Motor neuron (in vitro differentiated cells): ENCODE data around the gene RYK. TPM values are rescaled to one million over a fixed set of nuclear protein-coding genes. Genes with fewer than 3 reads are reported as not detected.
"Not testable (repeated sequence)": the region's sequence is repeated elsewhere in the genome, so short reads cannot be mapped to it uniquely, and the experiment has no call there.

Experiments
- ATAC-seq, 8 experiments: fragments of 200-7000 bp; cut with Tn5 transposase; replicated peaks in 6 of 8; 2 replicates each; pipeline ENCODE4 v1.8.0; 2021; ENCODE audit warnings: mild to moderate bottlenecking in 8 of 8, moderate library complexity in 8 of 8
- H3K27ac ChIP-seq, 2 donors: fragments of 250-450 bp; sonication (Bioruptor Pico); 2 replicates each; pipeline ENCODE4 v1.9.0; 2021; ENCODE audit warnings: antibody characterized with exemption in 2 of 2, mild to moderate bottlenecking in 2 of 2, moderate library complexity in 1 of 2
- H3K4me1 ChIP-seq, 2 donors: fragments of 250-450 bp; sonication (Bioruptor Pico); replicated peaks in 1 of 2; 2 replicates each; pipeline ENCODE4 v1.6.1; 2021; ENCODE audit warnings: antibody characterized with exemption in 2 of 2, mild to moderate bottlenecking in 2 of 2, moderate library complexity in 1 of 2
- H3K4me3 ChIP-seq, 5 donors: fragments of 250-450 bp; sonication (Bioruptor Pico); 2 replicates each; pipeline ENCODE4 v1.9.0; 2021; ENCODE audit warnings: antibody characterized with exemption in 5 of 5, mild to moderate bottlenecking in 5 of 5, moderate library complexity in 4 of 5
- WGBS, 10 experiments: fragments of 450-650 bp; shearing (Covaris generic); methylation state at CpG; one replicate each; pipeline ENCODE4 v1.0.0; 2022; 5-methylcytosine and 5-hydroxymethylcytosine counted together
- in situ Hi-C, 9 experiments: fragments of 400-800 bp; cut with MboI; loops; one replicate each; pipeline ENCODE4 v1.15.0; 2021; ENCODE audit warnings: low sequenced_read_pairs in 9 of 9, low pct_unique_long_range_greater_than_20kb in 2 of 9; ENCODE audit not compliant: unreplicated experiment in 9 of 9
- total RNA-seq, 8 experiments: library from RNA; unstranded; fragments of 300-600 nt; gene quantifications; 2 replicates each; pipeline versions ENCODE4 v1.2.3 to v1.2.4, GENCODE V29; 2022

RYK gene
- total RNA-seq, 8 experiments from 2014 or later: 30.8 to 91.7 (median 50.1) TPM

DNA sequence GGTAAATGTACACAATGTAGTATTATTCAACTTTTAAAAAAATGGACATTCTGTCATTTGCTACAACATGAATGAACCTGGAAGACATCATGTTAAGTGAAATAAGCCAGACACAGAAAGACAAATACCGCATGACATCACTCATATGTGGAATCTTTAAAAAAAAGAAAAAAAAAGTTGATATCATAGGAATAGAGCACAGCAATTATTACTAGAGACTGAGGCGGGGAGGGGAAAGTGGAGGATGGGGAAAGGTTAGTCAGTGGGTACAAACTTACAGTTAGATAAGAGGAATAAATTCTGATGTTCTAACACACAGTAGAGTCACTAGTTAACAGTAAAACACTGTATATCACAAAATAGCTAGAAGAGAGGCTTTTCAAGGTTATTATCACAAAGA lies 22.2 kb downstream of the RYK start:
- 89 to 100% (median 100%) methylated on average over 1 to 2 of the region's 2 CpGs for WGBS, 10 experiments
- ATAC-seq: no peak
- Histone ChIP-seq H3K4me3 (no peak overlapping the region), H3K27ac (no peak overlapping the region), H3K4me1 (peaks cover 2 to 7% of the 10 kb centered on the region in 2 donors)
- in situ Hi-C loops: no loop called here

DNA sequence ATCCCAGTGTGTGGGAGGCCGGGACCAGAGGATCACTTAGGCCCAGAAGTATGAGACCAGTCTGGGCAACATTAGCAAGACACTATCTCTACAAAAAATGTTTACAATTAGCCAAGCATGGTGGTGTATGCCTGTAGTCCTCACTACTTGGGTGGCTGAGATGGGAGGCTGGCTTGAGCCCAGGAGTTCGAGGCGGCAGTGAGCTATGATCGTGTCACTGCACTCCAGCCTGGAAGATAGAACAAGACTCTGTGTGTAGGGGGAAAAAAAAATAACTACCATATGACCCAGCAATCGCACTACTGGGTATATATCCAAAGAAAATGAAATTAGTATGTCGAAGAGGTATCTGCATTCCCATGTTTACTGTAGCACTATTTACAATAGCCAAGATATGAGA lies 22.6 kb downstream of the RYK start:
- no peak overlapping the region for H3K27ac ChIP-seq
- ATAC-seq: no peak
- 21 to 98% (median 89%) methylated on average over 2 to 6 of the region's 6 CpGs; no CpG with 5 or more reads in 3 of the 10 experiments for WGBS, 10 experiments
- H3K4me1 ChIP-seq: peaks cover 2 to 8% of the 10 kb centered on the region in 2 donors
- no peak overlapping the region for H3K4me3 ChIP-seq
- in situ Hi-C loops: no loop called here

DNA sequence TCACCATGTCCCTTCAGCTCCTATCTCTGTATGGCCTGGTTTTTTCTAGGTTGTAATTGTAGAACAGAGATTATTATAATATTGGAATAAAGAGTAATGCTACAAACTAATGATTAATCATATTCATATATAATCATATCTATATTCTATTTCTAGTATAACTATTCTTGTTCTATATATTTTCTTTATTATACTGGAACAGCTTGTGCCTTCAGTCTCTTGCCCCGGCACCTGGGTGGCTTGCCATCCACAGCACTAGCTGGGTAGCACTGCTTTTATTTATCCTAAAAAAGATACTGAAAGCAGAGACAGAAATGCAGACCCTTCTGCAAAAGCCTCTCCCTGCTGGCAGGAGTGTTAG lies 25.9 kb downstream of the RYK start:
- H3K4me1 ChIP-seq, H3K27ac ChIP-seq, H3K4me3 ChIP-seq, ATAC-seq: not testable (repeated sequence)
- 67 to 100% (median 100%) methylated on average over 1 of the region's 1 CpG; no CpG with 5 or more reads in 4 of the 10 experiments for WGBS, 10 experiments
- in situ Hi-C loops: loop anchor here in 2 of 9 experiments (25.0 kb wide), 1 partner anchor 287 kb away; no protein-coding TSS in a partner anchor

DNA sequence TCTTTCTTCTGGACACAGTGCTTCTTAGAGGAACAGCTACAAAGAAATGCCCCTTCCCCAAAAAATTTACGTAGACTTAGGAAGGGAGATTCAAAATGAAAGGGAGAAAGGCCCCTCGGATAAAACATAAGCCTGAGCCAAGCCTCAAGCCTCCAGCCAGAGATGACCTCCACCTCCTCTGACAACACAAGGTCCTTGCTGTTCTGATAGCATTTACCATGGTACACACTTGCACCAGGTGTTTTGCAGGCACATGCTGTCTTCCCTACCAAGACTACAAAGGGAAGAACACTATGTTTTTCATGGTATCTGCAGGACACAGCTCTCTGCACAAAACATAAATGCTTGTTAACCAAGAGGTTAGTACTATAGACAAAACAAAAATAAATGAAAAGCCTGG lies 27.8 kb downstream of the RYK start:
- Histone ChIP-seq H3K4me1 (peaks cover 2 to 8% of the 10 kb centered on the region in 2 donors), H3K27ac (no peak overlapping the region), H3K4me3 (no peak overlapping the region)
- 50 to 100% (median 83%) methylated on average over 1 to 2 of the region's 2 CpGs; no CpG with 5 or more reads in 2 of the 10 experiments for WGBS, 10 experiments
- in situ Hi-C loops: loop anchor here in 2 of 9 experiments (25.0 kb wide), 1 partner anchor 286 kb away; no protein-coding TSS in a partner anchor
- ATAC-seq: no peak

DNA sequence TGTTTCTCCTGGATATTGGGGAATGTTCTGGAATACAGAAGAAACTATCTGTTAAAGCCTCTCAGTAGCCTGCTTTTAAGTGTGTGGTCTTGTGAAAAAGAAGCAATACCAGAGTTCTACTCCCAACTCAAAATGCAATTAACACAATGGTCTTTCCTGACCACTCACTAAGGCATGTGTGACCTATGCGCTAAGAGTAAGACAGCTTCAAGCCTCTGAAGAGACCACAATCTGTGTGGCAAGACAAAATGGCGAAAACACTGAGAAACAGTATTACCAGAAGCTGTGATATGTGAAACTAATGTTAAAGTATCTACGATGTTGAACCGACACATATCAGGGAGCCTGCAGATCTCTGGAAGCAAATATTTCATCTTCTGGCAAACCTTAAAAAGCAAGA lies 33.8 kb downstream of the RYK start:
- 83 to 100% (median 100%) methylated on average over 1 to 4 of the region's 4 CpGs; no CpG with 5 or more reads in 2 of the 10 experiments for WGBS, 10 experiments
- no peak for ATAC-seq
- Histone ChIP-seq H3K27ac (no peak overlapping the region), H3K4me3 (no peak overlapping the region), H3K4me1 (no peaks in the 10 kb centered on the region)
- in situ Hi-C loops: loop anchor here in 3 of 9 experiments (10.0 to 25.0 kb wide), 2 partner anchors 78 to 280 kb away; no protein-coding TSS in a partner anchor

DNA sequence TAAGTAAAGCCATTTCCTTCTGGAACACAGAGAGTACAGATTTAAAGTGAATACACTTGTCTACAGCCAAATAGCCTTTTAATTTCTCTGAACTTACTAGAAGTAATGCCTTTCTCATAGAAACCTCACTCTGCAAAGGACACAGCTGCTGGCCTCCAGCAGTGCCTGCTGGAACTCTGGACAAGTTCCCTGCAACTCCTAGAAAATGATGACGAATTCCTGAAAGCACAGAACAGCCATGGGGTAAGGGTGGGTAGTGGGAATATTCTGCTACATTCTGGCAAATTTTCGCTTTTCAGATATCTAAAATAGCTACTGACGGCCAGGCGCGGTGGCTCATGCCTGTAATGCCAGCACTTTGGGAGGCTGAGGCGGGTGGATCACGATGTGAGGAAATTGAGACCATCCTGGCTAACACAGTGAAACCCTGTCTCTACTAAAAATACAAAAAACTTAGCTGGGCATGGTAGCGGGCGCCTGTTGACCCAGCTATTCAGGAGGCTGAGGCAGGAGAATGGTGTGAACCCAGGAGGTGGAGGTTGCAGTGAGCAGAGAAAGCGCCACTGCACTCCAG lies 34.4 kb downstream of the RYK start:
- Histone ChIP-seq H3K4me3 (no peak overlapping the region), H3K4me1 (no peaks in the 10 kb centered on the region), H3K27ac (no peak overlapping the region)
- WGBS, 10 experiments: 85 to 100% (median 94%) methylated on average over 1 to 9 of the region's 10 CpGs; no CpG with 5 or more reads in 5 of the 10 experiments
- in situ Hi-C loops: loop anchor here in 3 of 9 experiments (10.0 to 25.0 kb wide), 2 partner anchors 79 to 279 kb away; no protein-coding TSS in a partner anchor
- ATAC-seq: no peak

DNA sequence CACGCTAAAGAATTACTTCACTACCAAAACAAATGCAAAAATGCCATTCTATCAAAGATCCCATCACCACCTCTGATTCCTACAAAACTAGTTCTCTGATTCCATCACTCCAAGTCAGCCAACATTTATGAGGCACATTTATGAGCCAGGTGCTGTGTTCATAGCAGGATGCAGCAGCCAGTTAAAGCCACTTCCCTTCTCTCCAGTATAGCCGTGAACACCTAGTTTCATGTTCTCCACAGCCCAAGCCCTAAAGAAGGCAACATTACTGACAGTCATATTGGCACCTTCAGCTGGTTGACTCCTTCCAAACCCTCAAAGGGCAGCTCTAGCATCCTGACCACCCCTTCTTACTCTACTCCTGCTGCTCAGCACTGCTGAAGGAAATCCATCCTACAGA lies 36.4 kb downstream of the RYK start:
- 92 to 100% (median 100%) methylated on average over 1 to 2 of the region's 2 CpGs; no CpG with 5 or more reads in 4 of the 10 experiments for WGBS, 10 experiments

DNA sequence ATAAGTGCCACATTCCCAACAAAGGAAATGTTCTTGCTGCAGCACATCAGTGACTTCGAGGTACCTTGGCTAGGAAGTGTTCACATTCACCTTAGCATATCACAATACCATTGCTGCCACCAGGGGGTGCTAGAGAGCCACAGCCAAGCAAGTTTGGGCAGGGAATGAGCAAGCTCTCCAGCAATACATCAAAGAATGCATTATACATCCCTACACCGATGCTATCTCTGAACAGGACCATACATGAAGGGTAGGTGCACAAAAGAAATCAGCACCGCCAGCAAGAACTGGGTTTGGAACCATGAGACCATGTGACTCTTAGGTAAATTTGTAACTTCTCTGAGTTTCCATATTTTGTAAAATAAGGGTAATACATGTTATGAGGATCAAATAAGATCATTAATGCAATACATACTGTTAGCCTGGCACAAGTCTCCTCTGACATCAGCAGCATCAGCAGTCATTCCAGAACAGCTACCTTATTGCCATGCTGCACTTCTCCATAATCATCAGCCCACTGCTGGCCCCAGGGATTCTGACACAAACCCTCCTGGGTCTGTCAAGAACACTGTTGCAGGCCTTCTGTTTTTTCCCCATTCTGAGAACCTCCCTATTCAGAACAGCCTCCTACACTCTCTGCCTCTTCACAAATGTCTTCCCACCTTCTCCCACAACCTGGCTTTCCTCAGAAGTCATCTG lies 37.5 kb downstream of the RYK start:
- peak; percentile 61 to 96 (median 87) for ATAC-seq
- Histone ChIP-seq H3K4me3 (no peak overlapping the region), H3K4me1 (no peaks in the 10 kb centered on the region), H3K27ac (no peak overlapping the region)
- 0 to 75% (median 45%) methylated on average over 1 to 3 of the region's 3 CpGs; no CpG with 5 or more reads in 2 of the 10 experiments for WGBS, 10 experiments
- in situ Hi-C loops: loop anchor here in 3 of 9 experiments (10.0 to 25.0 kb wide), 2 partner anchors 82 to 276 kb away; no protein-coding TSS in a partner anchor

More for the DNA sequence above, 36.4 kb downstream of the RYK start:
- no peaks in the 10 kb centered on the region for H3K4me1 ChIP-seq
- H3K4me3 ChIP-seq: no peak overlapping the region
- H3K27ac ChIP-seq: no peak overlapping the region
- in situ Hi-C loops: loop anchor here in 3 of 9 experiments (10.0 to 25.0 kb wide), 2 partner anchors 81 to 277 kb away; no protein-coding TSS in a partner anchor
- no peak for ATAC-seq

DNA sequence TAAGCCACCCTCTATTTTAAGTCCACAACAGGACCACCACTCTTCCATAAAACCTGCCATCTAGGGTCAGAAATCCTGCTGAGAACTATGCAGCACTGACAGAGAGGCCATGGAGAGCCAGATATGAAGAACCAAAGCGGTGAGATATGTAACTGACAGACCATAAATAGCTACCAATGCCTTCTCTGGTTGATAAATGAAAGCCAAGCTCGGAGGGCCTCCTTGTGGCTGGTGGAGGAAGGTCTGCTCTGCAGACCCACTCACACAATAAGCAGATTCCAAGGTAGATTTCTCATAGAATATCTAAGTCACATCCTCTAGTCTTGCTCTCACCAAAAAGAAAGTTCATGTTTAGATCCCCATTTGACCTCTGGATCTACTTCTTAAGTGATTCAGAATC lies 38.9 kb downstream of the RYK start:
- Histone ChIP-seq H3K4me1 (no peaks in the 10 kb centered on the region), H3K27ac (no peak overlapping the region), H3K4me3 (no peak overlapping the region)
- in situ Hi-C loops: loop anchor here in 3 of 9 experiments (10.0 to 25.0 kb wide), 2 partner anchors 83 to 274 kb away; no protein-coding TSS in a partner anchor
- peak in 5 of 8 experiments; percentile 24 to 81 (median 74) for ATAC-seq
- WGBS, 10 experiments: 0 to 83% (median 40%) methylated on average over 1 to 2 of the region's 2 CpGs; no CpG with 5 or more reads in 5 of the 10 experiments

DNA sequence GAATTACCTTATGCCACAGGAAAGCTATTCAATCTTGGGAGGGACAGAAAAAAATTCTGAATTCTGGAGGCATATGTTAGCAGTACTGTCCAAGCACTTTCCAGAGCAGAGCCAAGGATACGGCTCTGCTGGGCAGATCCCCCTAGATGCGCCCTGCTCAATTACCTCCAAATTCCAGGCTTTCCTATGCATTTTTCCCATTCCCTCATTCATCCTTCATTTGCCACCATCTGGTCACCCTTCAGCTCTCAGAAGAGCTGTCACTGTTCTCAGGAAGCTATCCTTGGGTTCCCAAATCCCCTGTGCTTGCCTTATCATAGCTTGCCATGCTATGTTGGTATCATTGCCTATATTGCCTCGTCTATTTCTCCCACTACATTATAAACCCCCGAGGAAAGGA lies 45.2 kb downstream of the RYK start:
- WGBS, 10 experiments: 70 to 100% (median 98%) methylated on average over 1 to 4 of the region's 4 CpGs; no CpG with 5 or more reads in 3 of the 10 experiments
- no peak overlapping the region for H3K4me3 ChIP-seq
- in situ Hi-C loops: loop anchor here in 2 of 9 experiments (25.0 kb wide), 1 partner anchor 268 kb away; no protein-coding TSS in a partner anchor
- ATAC-seq: no peak
- H3K27ac ChIP-seq: no peak overlapping the region
- H3K4me1 ChIP-seq: no peaks in the 10 kb centered on the region

DNA sequence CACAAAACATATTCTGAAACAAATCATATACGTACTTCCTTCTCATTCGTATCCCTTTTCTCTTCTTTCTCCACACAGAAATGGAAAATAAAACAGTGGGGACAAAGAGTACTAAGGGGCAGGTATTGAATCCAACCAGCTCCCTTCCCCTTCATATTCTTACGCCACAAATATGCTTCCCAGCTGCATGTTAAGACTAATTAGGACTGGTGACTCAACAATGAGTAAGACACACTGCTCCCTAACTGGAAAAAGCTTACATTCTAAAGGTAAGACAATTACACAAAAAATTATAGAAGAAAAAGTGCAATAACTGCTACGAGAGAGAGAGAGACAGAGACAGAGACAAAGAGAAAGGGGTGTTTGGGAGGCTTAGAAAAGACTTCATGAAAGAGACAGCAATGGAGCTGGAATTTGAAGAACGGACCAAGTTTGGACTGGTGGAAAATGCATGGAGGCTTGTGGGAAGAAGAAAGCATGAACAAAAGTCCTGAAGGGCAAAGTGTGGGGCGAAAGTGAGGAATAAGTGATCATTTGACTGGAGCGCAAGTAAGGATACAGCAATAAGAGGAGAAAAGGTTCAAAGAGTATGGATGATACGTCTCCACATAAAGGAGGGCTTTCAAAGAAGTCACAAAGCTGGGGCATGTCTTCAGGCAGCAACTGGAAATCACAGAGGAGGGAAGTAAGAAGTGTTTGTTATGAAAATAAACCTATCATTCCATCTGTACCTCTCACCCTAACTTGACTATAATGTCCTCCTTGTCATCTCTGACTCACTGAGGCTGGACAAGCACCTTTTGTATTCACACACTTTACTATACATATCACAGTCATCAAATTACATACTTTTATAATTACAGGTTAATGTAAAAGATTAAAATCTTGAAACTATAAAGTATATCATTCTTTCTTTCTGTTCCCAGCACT lies 49.2 kb downstream of the RYK start:
- in situ Hi-C loops: loop anchor here in 2 of 9 experiments (25.0 kb wide), 1 partner anchor 264 kb away; no protein-coding TSS in a partner anchor
- Histone ChIP-seq H3K4me3 (no peak overlapping the region), H3K27ac (no peak overlapping the region), H3K4me1 (no peaks in the 10 kb centered on the region)
- ATAC-seq: peak in 2 of 8 experiments; percentile 46 to 70
- 67 to 100% (median 93%) methylated on average over 5 to 8 of the region's 8 CpGs for WGBS, 10 experiments

DNA sequence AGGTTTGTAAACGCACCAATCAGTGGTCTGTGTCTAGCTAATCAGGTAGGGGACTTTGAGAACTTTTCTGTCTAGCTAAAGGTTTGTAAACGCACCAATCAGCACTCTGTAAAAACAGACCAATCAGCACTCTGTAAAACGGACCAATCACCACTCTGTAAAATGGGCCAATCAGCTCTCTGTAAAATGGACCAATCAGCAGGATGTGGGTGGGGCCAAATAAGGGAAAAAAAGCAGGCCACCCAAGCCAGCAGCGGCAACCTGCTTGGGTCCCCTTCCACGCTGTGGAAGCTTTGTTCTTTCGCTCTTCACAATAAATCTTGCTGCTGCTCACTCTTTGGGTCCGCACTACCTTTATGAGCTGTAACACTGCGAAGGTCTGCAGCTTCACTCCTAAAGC lies 50.8 kb downstream of the RYK start:
- WGBS, 10 experiments: 67 to 100% (median 100%) methylated on average over 1 to 2 of the region's 8 CpGs; no CpG with 5 or more reads in 7 of the 10 experiments
- not testable (repeated sequence) for H3K27ac ChIP-seq, ATAC-seq, H3K4me3 ChIP-seq, H3K4me1 ChIP-seq
- in situ Hi-C loops: loop anchor here in 3 of 9 experiments (25.0 kb wide), 1 partner anchor 263 kb away; no protein-coding TSS in a partner anchor
